ENCODE data around the gene NOXO1.

NOXO1 gene

DNA sequence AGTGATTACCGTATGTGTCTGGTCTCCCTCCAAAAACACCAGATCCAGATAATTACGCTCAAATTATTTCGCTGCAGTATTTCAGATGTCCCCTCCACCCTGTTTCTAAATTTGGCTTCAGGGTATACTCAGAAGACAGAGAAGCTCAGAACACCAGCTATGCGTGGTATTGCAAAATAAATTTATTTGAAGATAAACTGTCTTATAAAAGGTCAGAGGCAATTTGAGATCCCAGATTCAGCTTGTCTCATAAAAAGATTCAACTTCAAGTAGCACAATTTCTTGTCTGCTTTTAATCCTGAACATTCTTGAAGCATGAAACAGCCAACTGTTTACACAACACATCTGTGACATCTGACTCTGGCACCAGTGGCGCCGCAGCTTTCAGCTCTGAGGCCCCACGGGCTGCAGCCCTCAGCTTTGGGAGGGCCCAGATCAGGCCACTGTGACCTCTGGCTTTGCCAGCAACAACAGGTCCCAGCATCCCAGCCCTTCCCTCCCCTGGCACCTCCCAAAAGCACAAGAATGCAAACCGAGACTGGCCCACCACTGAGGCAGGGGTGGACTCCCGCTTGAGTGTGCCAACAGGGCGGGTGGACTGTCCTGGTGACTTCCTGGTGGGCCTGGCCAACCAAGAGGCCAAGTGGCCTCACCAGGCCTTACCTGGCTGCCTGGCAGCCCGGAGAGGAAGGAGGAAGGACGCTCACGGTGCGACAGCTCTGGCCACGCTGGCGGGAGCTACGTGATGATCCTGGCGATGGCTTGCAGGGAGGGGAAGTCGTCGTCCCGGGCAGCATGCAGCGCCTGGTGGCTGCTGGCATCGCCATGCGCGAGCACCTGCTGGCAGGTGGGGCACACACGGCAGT lies 16.5 kb upstream of the NOXO1 start:
- DNase-seq (ENCODE audit: low spot score) = no peak

DNA sequence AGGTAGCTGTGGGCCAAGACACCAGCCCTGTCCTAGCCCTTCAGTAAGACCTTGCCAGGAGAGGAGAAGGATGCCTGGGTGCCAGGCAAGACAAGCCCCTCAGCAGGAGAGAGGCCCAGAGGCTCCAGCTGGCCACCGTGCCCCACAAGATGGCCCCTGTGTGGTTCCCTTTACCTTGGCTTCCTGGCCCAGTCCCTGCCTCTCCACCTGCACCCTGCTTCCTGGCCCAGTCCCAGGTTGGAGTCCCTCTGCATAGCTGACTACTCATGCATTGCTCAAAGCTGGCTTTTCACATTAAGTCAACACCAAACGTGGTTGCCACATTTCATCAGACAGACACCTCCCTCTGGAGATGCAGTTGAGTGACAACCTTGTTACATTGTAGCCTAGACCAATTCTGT lies 12.5 kb upstream of the NOXO1 start:
- DNase-seq (ENCODE audit: low spot score) = no peak

DNA sequence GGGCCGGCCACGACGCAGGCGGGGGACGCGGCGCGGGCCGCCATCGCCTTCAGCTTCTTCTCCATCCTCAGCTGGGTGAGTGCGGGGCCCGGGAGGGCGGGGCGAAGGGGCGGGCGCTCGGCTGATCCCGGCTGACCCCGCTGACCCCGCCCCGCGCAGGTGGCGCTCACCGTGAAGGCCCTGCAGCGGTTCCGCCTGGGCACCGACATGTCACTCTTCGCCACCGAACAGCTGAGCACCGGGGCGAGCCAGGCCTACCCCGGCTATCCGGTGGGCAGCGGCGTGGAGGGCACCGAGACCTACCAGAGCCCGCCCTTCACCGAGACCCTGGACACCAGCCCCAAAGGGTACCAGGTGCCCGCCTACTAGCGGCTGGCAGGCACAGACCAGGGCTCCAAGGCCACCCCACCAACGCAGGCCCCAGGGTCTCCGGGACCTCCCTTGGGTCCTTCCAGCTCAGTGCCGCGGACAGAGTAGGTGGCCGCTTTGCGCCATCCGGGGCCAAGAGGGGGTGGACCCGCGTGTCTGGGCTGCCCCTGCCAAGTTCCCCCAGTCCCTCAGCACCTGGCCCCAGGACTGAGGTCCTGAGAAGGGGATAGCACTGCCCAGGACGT lies 11.5 kb upstream of the NOXO1 start:
- peak; percentile 85 for DNase-seq (ENCODE audit: low spot score)

DNA sequence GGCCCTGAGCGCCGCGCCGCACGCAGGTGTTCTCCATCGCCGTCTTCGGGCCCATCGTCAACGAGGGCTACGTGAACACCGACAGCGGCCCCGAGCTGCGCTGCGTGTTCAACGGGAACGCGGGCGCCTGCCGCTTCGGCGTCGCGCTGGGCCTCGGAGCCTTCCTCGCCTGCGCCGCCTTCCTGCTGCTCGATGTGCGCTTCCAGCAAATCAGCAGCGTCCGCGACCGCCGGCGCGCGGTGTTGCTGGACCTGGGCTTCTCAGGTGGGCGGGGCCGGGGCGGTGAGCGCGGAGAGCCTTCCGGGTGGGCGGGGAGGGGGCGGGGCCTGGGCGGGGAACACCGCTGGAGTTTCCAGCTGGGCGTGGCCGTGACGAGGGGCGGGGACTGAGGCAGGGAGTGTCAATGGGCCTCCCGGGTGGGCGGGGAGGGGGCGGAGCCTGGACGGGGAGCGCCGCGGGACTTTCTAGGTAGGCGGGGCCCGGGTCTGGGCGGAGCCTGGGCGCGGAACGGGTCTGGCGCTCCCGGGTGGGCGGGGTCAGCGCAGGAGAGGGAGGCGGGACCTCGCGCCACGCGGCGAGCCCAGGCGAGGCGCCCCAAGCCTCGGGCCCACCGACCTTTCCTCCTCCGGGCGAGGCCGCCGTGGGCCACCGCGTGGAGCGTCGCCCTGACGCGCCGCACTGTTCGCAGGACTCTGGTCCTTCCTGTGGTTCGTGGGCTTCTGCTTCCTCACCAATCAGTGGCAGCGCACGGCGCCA lies 10.9 kb upstream of the NOXO1 start:
- peak; percentile 98 for DNase-seq (ENCODE audit: low spot score)

DNA sequence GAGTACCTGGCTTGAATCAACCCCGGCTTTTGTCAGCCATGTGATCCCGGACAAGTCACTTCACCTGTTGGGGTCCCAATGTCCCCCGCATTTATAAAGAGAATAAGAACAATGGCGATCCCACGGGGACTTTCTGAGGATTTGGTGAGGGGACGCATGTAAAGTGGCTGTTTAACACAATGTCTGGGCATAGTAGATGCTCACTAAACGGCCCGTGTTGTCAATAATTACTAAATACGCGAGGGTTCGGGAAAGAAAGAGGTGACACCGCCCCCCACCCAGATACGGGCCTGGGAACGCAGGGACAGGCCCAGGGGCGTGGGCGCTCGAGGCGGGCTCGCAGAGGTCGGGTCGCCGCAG lies 10.3 kb upstream of the NOXO1 start:
- no peak for DNase-seq (ENCODE audit: low spot score)

DNA sequence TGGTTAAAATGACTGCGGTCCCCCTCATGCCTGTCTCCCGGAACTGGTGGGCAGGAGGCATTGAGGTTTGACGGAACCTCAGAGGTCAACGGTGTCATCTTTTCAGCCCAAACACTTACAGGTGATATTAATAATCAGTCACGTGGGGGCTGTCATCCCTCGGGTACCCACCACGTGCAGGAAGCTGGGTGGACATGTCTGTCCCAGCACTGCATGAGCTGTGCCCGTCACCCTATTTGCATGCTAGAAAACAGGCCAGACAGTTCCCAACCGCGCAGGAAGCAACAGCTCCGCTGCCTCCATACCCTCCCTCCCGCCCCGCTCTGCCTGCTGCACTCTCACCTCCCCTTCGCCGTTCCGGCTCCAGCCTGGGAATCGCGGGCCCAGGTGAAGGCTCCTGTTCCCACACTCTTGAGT lies 9.9 kb upstream of the NOXO1 start:
- DNase-seq (ENCODE audit: low spot score) = no peak

DNA sequence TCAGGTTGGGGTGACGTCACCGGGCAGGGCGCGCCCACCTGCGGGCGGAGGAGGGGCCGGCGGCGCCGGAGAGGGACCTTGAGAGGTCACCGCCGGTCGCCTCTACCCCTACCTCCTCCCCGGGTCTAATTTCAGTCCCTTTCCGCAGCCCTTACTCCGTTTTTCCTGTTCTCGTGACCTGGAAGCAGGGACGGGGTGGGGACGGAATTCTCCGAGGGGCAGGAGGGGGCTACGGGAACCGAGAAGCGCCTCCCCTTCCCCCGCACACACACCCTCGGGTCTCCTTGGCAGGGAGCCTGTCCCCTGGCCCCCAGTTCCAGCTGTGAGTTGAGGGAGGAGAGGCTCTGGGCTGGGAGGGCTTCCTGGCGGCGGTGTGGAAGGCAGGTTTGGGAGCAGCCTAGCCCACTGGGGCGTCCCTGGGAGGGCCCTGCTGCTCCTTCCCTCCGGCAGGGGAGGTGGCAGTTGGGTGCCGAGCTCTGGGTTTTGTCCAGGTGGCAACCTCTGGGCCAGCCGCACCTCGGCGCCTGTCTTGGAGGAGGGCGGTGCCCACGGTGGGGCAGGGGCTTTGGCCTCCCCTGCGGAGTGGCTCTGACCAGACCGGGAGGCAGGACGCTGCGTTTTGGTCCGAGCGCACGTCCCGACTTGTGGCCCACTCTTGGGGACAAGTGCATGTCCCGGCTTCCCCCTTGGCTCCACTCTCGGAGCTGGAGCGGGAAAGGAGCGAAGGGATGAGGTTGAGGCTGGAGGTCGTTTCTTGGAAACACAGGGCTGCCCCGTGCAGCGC lies 9.3 kb upstream of the NOXO1 start:
- DNase-seq (ENCODE audit: low spot score) = peak; percentile 66

DNA sequence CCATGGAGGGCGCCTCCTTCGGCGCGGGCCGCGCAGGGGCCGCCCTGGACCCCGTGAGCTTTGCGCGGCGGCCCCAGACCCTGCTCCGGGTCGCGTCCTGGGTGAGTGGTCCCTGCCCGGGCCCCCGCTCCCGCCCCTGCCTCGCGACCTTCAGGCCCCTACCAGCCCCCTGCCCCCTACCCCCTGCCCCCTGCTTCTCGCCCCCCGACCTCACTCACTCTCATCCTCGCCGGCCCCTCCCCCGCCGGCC lies 8.8 kb upstream of the NOXO1 start:
- DNase-seq (ENCODE audit: low spot score) = no peak

DNA sequence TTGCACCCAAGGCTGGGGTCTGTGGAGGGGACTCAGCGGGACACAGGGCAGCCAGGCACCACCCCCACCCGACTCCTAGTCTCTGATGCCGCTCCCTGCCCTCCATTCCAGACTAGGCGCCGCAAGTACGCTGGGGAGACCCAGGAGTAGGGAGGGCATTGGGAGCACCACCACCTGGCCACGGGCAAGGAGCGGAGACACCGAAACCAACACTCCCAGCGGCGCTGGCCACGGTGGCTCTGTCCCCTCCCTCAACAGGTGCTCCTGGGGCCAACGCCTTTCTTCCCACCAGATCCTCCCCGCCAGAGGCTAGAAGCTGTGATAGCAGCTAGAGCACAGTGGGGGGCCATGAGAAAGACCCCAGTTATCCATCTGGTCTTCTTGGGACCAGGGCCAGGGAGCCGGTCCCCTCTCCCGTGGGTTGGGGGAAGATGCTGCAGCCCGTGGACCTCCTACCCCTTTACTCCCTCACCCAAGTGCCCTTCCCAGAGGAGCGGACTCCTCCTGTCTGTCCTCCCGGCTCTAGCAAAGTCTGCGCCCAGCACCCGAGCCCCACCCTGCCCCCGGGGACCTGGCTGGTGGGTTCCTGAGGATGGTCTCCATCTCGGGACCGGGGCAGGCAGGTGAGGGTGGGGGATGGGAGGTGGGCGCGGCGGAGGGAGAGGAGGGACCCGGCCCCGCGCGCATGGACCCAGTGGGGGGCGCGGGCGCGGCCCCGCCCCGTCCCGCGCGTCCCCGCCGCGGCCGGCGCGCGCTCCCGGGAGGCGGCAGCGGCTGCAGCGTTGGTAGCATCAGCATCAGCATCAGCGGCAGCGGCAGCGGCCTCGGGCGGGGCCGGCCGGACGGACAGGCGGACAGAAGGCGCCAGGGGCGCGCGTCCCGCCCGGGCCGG lies 8.2 kb upstream of the NOXO1 start, which contains the start of gene SYNGR3:
SYNGR3 (plus strand) TSS at position 762 of the 892 bp plus-strand sequence. CDS start 133 bp downstream, outside the sequence.
- DNase-seq (ENCODE audit: low spot score) = peak; percentile 59

DNA sequence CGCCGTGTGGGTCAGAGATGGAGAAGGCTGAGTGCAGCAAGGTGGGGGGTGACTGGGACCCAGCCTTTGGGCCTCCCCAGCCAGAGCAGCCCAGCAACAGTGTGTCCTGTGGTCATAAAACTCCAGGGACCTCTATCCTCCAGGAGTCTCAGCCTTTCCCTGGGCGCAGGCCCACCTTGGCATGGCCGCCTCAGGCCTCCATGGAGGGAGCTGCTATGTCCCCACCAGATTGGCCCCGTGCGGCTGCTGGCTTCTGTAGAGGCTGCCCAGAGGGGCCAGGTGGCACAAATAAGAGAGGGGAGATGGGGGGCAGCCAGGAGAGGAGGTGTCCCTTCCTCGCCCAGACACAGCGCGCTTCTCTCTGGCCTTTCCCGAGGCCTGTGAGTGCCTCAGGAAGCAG lies 5.9 kb upstream of the NOXO1 start:
- no peak for DNase-seq (ENCODE audit: low spot score)

DNA sequence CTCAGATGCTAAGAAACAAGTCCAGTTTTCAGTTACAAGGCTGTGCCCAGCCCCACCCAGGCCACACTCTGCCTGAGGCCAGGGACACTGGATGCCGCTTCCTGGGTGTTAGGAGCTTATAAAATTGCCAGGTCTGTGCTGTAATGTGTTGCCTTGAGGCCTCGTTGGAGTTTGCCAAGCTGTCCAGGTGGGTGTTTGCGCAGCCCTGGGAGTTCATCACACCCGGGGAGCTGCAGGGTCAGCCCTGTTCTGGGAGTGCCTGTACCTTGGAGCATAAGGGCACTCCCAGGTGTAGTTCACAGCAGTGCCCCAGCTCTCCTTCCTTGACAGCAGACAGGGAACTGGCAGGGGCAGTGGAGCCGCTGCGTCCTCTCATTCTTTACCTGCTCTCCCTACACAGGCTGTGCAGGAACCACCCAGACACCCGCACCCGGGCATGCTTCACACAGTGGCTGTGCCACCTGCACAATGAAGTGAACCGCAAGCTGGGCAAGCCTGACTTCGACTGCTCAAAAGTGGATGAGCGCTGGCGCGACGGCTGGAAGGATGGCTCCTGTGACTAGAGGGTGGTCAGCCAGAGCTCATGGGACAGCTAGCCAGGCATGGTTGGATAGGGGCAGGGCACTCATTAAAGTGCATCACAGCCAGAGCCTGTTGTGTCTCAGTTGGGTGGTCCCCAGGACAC lies 4.3 kb upstream of the NOXO1 start:
- no peak for DNase-seq (ENCODE audit: low spot score)

DNA sequence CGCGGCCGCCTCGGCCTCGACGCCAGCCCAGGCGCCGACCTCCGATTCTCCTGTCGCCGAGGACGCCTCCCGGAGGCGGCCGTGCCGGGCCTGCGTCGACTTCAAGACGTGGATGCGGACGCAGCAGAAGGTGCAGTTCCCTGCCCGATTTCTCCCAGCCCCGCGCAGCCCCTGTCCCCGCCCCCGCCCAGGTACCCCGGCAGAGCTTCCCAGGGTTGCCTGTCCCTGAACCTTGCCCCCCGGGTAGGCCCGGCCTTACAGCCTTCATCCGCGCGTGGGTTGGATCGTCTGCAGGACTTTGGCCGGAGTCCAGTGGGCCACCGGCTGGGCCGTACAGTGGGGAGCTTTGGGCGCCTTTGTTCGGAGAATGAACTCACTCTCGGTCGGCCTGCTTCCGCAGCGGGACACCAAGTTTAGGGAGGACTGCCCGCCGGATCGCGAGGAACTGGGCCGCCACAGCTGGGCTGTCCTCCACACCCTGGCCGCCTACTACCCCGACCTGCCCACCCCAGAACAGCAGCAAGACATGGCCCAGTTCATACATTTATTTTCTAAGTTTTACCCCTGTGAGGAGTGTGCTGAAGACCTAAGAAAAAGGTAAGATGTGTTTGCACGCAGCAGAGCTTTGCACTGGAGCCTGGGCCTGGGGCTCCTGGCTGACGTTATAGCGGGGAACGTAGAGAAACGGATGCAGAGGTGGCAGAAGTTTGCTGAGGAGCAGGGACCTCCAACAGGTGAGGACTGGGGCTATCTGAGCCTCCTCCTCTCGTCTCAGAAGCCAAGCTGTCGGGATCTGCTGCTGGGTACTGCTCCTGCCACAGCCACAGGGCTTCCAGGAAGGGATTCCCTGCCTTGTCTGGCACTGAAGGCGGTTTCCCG lies 3.3 kb upstream of the NOXO1 start:
- no peak for DNase-seq (ENCODE audit: low spot score)

DNA sequence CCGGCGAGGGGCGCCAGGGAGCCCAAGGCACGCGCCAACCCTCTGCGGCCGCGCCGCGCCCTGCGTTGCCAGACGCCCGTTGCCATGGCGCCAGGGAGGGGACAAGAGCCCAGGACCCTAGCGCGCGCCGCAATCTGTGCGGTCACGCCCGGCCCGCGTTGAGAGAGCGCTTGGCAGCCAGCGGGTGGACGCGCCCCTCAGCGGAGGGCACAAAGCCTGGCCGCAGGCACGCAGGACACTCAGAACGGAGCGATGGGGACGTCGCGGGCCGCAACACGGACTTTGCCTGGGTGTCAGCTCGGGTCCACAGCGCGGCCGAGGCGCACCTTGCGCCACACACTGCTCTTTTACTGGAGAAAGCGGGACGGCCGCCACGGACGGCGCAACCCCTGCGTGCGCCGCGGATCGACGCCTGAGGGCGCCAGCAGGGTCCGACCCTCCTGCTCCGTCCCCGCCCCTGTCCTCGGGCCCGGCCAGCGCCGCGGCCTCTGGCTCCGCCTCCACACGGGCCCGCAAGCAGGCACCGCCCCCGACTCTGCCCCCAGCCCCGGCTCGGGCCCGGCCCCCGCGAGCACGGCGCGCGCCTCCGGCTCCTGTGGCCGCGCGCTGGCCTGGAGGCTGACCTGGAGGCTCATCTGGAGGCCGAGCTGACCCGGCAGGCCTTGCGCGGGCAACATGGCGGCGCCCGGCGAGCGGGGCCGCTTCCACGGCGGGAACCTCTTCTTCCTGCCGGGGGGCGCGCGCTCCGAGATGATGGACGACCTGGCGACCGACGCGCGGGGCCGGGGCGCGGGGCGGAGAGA lies 2.5 kb upstream of the NOXO1 start, which contains the start of gene GFER:
GFER (plus strand) TSS at position 650 of the 803 bp plus-strand sequence; CDS start at position 676, 26 bp downstream.
- peak; percentile 98 for DNase-seq (ENCODE audit: low spot score)

DNA sequence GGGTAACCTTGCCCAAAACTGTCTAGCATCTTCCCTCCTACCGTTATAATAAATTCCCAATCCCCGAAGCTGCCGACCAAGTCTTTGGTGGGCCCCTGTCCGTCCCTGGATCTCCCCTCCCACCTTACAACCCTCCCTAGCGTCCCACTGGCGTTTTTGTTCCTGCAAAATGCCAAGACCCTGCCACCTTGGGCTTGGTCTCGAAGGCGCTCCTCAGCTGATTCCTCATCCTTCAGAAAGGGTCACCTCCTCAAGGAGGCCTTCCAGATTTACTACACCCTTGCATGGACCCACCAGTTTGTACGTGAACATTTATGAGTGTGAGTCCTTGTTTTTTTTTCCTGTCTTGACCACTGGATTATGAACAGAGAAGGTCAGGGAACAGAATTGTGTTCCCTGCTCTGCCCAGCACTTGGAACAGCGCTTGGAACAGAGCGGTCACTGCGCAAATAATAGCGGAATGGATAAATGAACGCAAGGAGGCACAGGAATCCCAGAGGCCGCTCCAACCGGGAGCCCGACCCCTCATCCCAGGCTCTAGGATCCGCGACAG lies 1.8 kb upstream of the NOXO1 start:
- no peak for DNase-seq (ENCODE audit: low spot score)

DNA sequence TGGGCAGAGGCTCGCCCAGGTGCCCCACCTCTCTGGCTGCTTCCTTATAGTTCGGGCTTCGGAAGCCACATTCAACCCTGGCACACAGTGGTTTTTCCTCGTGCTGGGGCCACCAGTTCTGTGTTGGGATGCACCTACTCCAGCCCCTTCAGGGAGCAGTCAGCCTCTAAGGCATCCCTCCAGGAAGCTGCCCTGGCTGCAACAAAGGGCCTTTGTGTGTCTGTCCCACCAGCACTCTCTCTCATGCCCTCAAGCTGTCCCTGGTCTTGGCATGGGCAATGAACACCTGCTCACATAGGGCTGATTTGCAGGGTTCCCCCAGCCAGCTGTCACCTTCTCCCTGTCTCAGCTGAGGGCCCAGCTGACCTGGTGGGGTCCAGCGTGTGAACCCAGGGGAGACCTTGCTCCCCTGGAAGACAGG lies 754 bp upstream of the NOXO1 start:
- DNase-seq (ENCODE audit: low spot score) = no peak

DNA sequence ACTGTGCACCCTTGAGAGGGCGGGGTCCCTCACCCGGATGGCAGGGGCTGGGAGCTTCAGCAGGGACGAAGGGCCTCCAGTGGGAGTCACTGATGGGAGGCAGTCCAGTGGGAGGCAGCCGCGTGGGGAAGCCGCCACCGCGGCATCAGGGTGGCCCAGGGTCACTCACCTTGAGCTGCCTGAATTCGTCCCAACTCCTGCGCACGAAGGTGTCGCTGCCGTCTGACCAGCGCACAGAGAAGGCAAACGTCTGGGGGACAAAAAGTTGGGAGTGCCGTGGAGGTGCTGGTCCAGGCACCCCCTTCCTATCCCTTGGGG lies 540 bp downstream of the NOXO1 start:
- DNase-seq (ENCODE audit: low spot score) = no peak

DNA sequence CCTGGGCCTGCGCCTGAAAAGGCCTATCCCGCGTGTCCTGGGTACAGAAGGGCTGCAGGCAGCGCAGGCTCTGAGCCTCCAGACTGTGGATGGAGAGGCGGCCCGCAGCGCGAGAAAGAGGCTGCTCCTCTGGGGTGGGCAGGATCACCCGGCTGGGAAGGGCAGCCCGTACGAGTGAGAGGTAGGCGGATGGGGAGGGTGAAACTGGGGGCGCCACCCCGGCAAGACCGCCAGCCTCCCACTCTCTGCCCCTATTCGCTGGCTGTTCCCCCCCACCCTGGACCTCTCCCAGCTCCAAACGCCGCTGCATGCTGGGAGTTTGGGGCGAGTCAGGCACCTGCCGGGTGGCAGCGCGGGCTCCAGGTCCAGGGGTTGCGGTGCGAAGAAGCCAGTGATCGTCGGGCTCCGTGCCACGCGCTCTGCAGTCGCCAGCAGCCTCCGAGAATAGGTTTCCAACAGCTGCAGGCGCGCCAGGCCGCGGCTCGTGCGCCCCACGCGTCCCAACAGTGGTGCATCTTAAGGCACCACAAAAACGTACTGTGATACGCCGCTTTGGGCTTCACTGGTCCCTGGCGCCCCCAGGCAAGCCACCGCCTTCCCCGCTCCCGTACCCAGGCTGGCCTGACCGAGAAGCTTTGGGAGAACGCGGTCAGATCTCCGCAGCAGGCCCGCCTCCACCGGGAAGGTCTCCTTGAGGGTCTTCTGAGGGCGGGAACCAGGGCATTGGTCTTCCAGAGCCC lies 1.1 kb downstream of the NOXO1 start:
- DNase-seq (ENCODE audit: low spot score) = no peak
